DND-41 (cell line): Measurements from ENCODE around the gene BRAP.
"Not testable (repeated sequence)": the region's sequence is repeated elsewhere in the genome, so short reads cannot be mapped to it uniquely, and the experiment has no call there.

Experiments
- CTCF ChIP-seq: IDR thresholded peaks from 2 replicates; pipeline ENCODE4 v1.5.1; 2012; ENCODE audit warnings: borderline replicate concordance, low read length, moderate library complexity, mild to moderate bottlenecking; ENCODE audit not compliant: poor library complexity, severe bottlenecking; ENCODE audit errors: extremely low read depth
- EZH2 ChIP-seq: IDR thresholded peaks from 3 replicates; pipeline ENCODE4 v1.6.1; 2012; ENCODE audit warnings: borderline replicate concordance, low read depth, mild to moderate bottlenecking, moderate library complexity, low read length, inconsistent platforms; ENCODE audit not compliant: severe bottlenecking

GRCh38 chr12:111595341-111595835 lies 90.4 kb downstream of the BRAP start:
- TF ChIP-seq CTCF, EZH2: not testable (repeated sequence)
